TTC549 (cell line): ENCODE data around the gene TUBB3.
"Not testable (repeated sequence)": the region's sequence is repeated elsewhere in the genome, so short reads cannot be mapped to it uniquely, and the experiment has no call there.

ENCODE experiments used
- FAIRE-seq: peaks from 2 replicates; lab custom pipeline; 2012; peaks lifted over from hg19 to GRCh38; lab: Jason Lieb, UNC

TUBB3 gene

DNA sequence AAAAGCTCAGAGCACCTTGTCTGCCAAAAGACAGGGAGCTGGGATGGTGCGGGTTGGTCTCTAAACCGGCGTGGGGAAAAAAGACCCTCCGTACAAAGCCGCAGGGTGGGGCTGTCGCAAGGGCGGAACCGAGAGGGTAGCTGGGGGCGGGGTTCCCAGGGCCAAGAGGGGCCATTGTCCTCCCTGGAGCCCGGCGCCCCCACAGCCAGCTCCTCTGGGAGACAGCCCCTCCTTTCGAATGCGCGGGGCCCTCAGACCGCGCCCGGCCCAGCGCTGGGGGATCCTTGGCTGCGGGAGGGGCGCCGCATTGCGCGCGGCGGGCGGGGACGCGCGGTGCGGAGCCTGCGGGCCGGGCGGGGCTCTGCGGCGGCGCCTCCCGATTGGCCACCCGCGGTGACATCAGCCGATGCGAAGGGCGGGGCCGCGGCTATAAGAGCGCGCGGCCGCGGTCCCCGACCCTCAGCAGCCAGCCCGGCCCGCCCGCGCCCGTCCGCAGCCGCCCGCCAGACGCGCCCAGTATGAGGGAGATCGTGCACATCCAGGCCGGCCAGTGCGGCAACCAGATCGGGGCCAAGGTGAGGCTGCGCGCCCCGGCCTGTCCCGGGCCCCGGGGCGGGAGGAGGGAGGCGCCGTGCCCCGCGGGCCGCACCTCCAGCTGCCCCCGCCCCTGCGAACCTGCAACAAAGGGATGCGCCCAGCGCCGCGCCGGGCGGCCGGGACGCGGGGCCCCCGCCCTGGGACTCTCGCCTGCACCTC lies at the start of gene TUBB3:
Gene TUBB3, plus strand, starts transcription at position 459 of the 756 bp plus-strand sequence. Its CDS starts 60 bp downstream, at position 519.
- no peak for FAIRE-seq

GRCh38 chr16:89873972-89874689 lies 49.0 kb upstream of the TUBB3 start:
- FAIRE-seq = no peak

DNA sequence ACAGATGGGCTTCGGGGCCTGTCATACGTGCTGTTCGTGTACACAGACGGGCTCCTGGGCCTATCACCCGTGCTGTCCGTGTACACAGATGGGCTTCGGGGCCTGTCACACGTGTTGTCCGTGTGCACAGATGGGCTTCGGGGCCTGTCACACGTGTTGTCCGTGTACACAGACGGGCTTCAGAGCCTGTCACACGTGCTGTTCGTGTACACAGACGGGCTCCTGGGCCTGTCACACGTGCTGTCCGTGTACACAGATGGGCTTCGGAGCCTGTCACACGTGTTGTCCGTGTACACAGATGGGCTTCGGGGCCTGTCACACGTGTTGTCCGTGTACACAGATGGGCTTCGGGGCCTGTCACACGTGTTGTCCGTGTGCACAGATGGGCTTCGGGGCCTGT lies 44.0 kb upstream of the TUBB3 start:
- not testable (repeated sequence) for FAIRE-seq

GRCh38 chr16:89880477-89881367 lies 42.4 kb upstream of the TUBB3 start:
- FAIRE-seq = no peak

DNA sequence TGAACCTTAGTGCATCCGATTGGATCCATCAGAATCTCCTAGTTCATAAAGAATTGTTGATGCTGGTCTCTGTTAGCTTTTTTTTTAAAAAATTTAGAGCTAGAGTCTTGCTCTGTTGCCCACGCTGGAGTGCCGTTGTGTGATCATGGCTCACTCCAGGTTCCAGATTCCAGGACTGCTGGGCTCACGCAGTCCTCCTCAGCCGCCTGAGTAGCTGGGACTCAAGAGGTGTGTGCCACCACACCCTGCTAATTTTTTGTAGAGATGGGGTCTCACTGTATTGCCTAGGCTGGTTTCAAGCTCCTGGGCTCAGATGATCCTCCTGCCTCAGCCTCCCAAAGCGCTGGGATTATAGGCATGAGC lies 41.8 kb upstream of the TUBB3 start:
- no peak for FAIRE-seq

DNA sequence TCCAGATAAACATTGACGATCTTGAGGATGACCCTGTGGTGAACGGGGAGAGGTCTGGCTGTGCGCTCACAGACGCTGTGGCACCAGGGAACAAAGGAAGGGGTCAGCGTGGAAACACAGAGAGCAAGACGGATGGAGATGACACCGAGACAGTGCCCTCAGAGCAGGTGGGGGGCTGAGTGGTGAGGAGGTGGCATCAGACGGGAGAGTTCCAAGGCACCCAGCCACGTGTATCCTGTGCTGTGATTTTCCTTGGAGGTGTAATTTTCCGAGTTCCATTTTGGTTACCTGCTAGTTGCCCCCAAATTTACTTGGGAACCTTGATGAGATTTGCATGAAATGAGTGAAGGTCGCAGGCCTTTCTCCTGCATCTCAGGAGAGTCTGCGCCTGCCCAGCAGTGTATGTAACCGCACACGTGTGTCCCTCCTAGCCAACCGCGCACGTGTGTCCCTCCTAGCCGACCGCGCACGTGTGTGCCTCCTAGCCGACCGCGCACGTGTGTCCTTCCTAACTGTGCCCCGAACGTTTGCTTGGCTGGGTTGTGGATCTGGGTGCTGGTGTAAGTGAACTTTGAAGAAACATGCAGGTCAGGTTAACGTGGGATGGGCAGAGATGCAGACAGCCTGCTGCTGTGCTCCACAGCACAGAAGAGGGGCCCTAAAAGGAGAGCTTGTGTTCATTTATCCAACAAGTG lies 39.6 kb upstream of the TUBB3 start:
- no peak for FAIRE-seq

GRCh38 chr16:89884041-89884421 lies 39.1 kb upstream of the TUBB3 start:
- FAIRE-seq = no peak

DNA sequence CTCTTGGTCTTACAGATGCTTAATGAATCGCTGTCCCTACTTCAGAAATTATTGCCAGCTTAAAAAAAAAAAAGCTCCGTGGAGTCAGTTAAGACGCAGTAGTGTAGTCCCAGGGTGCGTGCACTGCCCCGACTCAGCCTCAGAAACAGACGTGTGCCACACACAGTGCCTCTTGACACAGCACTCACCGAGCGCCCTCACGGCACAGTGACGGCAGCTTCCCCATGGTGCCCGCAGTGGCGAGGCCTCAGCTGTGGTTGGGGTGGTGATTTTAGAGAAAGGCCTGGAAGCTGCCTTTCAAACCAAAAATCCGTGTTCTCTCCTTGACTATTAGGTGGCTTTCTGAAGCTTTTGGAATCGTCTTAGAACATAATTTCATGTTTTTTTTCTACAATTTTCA lies 35.9 kb upstream of the TUBB3 start:
- no peak for FAIRE-seq

- FAIRE-seq = no peak
Measured at GRCh38 chr16:89890200-89890599, 32.9 kb upstream of the TUBB3 start.

- no peak for FAIRE-seq
Measured at GRCh38 chr16:89890886-89891657, 32.1 kb upstream of the TUBB3 start.

GRCh38 chr16:89892055-89892630 lies 31.0 kb upstream of the TUBB3 start:
- FAIRE-seq = no peak

GRCh38 chr16:89892635-89893034 lies 30.5 kb upstream of the TUBB3 start:
- FAIRE-seq = no peak

DNA sequence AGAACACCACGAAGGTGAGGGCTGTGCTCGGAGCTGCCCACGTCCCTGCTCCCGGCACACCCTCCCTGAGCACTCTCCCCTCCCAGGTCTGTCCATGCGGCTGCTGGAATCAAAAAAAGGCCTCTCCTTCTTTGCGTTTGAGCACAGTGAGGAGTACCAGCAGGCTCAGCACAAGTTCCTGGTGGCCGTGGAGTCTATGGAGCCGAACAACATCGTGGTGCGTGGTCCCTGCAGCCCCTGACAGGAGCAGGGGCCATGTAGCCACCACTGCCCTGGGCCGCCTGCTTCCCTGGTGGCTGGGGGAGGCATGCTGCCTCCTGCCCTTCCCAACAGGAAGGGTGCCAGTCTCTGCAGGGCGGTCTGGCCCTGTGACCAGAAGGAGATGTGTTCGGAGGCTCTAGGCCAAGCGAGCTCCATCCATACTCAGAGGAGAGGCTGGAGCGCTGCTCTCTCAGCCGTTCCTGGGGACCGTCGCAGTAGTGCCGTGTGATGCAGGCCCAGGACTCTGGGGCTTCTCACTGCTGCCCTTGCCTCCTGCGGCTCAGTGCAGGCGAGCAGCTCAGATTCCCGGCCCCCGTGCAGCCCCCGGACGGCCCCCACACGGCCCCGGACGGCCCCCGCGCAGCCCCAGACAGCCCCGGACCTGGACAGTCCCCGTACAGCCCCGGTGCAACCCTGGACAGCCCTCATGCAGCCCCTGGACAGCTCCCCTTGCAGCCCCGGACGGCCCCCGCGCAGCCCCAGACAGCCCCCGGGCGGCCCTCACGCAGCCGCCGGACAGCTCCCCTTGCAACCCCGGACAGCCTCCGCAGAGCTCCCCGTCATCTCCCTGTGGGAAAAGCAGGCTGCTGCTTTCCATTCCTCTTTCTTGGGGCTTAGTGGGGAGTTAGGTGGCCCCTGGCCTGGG lies 29.2 kb upstream of the TUBB3 start:
- FAIRE-seq = no peak

DNA sequence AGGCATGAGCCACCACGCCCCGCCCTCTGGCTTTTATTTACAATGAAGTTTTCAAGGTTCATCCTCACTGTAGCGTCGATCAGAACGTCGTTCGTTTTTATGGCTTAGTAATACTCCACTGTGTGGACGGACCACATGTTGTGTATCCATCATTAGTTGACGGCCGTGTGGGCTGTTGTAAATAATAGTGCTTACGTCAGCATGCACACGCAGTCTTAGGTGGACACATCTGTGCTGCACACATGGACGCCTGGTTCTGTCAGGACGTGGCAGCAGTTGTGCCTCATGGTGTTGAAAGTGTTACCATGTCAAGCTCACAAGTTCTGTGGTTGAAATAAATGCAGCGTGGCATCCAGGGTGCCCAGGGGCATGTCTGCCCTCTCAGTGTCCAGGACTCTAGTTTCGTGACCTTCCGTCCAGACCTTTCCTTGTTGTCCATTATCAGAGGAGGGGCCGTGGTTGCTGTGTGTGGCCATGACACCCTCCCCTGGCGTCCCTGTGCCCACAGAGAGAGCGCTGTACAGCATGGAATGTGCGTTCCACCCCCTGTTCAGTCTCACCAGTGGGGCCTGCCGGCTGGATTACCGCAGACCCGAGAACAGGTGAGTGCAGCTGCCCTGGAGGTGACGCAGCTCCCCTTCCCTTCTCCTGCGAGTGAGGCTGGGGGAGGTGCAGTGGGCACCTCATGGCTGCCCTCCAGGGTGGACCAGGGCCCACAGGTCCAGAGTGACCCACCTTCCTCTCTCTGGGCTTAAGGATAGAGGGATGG lies 27.5 kb upstream of the TUBB3 start:
- no peak for FAIRE-seq

GRCh38 chr16:89897204-89897603 lies 25.9 kb upstream of the TUBB3 start:
- FAIRE-seq = no peak

GRCh38 chr16:89898201-89898967 lies 24.8 kb upstream of the TUBB3 start:
- no peak for FAIRE-seq

DNA sequence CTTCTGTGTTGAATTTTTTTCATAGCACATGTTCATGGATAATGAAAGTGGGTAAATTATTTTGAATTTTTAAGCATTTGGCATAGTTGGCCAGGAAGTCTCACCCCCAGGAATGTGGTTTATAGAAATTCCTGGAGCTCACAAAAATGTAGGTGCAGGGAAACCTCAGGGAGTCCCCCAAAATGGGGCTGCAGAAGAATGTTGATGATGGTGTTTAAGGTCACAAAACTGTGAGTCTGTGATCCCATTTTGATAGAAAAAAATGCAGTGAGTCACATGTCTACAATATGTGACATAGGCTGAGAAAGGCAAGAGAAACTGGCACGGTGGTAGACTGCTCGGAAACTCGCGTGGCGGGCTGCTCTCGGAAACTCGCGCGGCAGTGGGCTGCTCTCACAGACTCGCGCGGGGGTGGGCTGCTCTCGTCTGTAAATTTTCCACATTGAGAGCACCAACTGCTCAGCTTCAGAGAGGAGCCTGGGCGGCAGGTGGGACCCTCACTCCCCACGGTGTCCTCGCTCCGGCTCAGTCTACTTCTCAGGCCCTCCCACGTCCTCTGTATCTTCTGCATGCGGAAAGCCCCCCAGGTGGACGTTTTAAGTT lies 23.2 kb upstream of the TUBB3 start:
- FAIRE-seq = no peak

GRCh38 chr16:89900885-89901284 lies 22.3 kb upstream of the TUBB3 start:
- no peak for FAIRE-seq
